GM12891 (cell line): Measurements from ENCODE around the gene CDK6.
A peak's percentile ranks its signal among the peaks of the same experiment; 100 is the strongest.

Source experiments
- PAX5 ChIP-seq: IDR thresholded peaks from 2 replicates; pipeline ENCODE4 v1.6.1; 2011; ENCODE audit warnings: low read length, moderate library complexity, mild to moderate bottlenecking; ENCODE audit not compliant: insufficient read depth, severe bottlenecking
- POLR2A ChIP-seq: IDR thresholded peaks from 2 replicates; pipeline ENCODE4 v1.6.1; 2011; ENCODE audit warnings: low read depth, low read length, control low read depth
- POLR2AphosphoS5 ChIP-seq: IDR thresholded peaks from 2 replicates; pipeline ENCODE4 v1.6.1; 2011; ENCODE audit warnings: low read depth, low read length, control low read depth
- POU2F2 ChIP-seq: IDR thresholded peaks from 2 replicates; pipeline ENCODE4 v1.6.1; 2011; ENCODE audit warnings: low read depth, mild to moderate bottlenecking, control low read depth, low read length, moderate library complexity
- SPI1 ChIP-seq: IDR thresholded peaks from 2 replicates; pipeline ENCODE4 v1.6.1; 2011; ENCODE audit warnings: low read depth, low read length, control low read depth
- TAF1 ChIP-seq: IDR thresholded peaks from 2 replicates; pipeline ENCODE4 v1.6.1; 2011; ENCODE audit warnings: low read depth, low read length, control low read depth

GRCh38 chr7:92809760-92810573, 26.4 kb downstream of the CDK6 start:
- TF ChIP-seq POLR2AphosphoS5, result peak; percentile 42; the same call in 1 of the 2 replicates
- TF ChIP-seq POLR2A, result no peak
- TF ChIP-seq TAF1, result no peak
- TF ChIP-seq POU2F2, result peak; percentile 77
- TF ChIP-seq PAX5, result no peak
- TF ChIP-seq SPI1, result peak; percentile 92
